ENCODE measurements around the gene FCER2.

DNA sequence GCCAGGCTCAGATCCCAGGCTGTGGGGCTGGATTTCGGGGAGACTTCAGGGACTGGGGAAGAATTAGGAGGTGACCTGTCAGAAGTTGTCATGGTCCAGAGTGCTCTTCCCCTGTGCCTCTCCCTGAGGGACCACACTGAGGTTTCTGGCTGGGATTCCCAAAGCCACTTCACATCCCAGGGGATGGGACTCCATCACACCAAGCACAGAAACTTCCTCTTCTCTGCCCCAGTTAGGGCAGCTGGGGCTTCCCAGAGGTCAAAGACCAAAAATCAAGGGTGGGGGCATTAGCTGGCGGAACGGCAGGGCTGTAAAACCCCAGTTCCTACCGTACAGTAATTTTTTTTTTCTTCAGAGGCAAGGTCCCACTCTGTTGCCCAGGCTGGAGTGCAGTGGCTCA lies 7.4 kb downstream of the FCER2 start:
- TF ChIP-seq, protein P1, sequence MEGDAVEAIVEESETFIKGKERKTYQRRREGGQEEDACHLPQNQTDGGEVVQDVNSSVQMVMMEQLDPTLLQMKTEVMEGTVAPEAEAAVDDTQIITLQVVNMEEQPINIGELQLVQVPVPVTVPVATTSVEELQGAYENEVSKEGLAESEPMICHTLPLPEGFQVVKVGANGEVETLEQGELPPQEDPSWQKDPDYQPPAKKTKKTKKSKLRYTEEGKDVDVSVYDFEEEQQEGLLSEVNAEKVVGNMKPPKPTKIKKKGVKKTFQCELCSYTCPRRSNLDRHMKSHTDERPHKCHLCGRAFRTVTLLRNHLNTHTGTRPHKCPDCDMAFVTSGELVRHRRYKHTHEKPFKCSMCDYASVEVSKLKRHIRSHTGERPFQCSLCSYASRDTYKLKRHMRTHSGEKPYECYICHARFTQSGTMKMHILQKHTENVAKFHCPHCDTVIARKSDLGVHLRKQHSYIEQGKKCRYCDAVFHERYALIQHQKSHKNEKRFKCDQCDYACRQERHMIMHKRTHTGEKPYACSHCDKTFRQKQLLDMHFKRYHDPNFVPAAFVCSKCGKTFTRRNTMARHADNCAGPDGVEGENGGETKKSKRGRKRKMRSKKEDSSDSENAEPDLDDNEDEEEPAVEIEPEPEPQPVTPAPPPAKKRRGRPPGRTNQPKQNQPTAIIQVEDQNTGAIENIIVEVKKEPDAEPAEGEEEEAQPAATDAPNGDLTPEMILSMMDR (IDR thresholded peaks at IDR 0.05), result no peak
- TF ChIP-seq ZFX (IDR thresholded peaks at IDR 0.05; ENCODE audit: borderline replicate concordance), result no peak

Data from 22Rv1 (cell line).